ENCODE results near the gene PRR12.
"Not testable (repeated sequence)": the region's sequence is repeated elsewhere in the genome, so short reads cannot be mapped to it uniquely, and the experiment has no call there.

Gene PRR12

DNA sequence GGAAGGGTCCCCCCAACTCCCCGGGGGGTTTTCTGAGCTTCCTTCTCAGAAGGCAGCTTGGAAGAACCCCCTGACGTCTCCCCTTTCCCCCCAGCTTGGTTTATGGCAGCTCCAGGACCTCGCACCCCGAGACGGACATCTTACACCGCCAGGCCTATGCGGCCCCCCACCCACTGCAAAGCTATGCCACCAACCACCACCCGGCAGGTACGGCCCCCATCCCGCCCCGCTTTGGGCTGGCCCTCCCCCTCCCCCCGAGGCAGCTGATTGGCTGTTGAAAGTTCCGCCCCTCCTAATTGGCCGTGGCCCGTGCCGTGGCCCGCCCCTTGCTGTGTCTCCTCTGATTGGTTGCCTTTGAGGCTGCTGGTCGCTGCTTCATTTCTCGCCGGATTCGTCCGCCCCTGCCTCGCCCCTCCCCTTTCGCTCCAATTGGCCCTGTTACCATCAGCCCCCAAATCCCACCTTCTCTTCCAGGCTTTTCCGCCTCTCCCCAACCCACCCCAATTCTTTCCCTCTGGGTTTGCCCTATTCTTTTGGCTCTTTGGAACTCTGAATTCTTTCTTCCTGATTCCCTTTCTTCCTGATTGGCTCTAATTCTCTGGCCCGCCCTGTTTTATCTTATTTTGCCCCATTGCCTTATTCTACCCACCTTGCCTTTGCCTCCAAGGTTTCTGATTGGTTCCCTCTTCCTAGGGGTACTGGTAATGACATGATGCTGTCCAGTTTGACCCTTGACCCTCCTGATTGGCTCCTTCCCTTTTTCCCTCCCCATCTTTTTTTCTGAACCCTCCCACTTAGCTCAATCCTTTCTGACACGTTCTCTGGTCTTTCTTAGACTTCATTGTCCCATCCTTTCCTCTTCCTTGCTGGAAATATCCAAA is 2.5 kb downstream of the PRR12 start:
- DNase-seq, result peak; percentile 91

GRCh38 chr19:49594157-49594992 is 3.4 kb downstream of the PRR12 start:
- DNase-seq, result no peak

GRCh38 chr19:49594993-49595818 is 4.2 kb downstream of the PRR12 start:
- DNase-seq, result no peak

GRCh38 chr19:49595819-49596404 is 4.9 kb downstream of the PRR12 start:
- DNase-seq, result no peak

DNA sequence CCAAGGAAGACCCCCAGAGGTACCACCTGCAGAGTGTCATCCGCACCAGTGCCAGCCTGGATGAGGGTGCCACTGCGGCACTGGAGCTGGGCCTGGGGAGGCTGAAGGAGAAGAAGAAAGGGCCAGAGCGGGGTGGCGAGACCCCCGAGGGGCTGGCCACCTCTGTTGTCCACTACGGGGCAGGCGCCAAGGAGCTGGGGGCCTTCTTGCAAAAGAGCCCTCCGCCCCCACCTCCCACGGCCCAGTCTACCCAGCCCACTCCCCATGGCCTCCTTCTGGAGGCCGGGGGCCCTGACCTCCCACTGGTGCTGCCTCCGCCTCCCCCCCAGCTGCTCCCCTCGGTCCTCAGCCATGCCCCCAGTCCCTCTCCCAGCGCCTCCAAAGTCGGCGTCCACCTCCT is 5.4 kb downstream of the PRR12 start:
- no peak for DNase-seq

- no peak for DNase-seq
Measured at GRCh38 chr19:49596954-49597702, 6.1 kb downstream of the PRR12 start.

- DNase-seq, result no peak
Measured at GRCh38 chr19:49597703-49597974, 6.7 kb downstream of the PRR12 start.

GRCh38 chr19:49599378-49600295 is 8.7 kb downstream of the PRR12 start:
- DNase-seq, result no peak

DNA sequence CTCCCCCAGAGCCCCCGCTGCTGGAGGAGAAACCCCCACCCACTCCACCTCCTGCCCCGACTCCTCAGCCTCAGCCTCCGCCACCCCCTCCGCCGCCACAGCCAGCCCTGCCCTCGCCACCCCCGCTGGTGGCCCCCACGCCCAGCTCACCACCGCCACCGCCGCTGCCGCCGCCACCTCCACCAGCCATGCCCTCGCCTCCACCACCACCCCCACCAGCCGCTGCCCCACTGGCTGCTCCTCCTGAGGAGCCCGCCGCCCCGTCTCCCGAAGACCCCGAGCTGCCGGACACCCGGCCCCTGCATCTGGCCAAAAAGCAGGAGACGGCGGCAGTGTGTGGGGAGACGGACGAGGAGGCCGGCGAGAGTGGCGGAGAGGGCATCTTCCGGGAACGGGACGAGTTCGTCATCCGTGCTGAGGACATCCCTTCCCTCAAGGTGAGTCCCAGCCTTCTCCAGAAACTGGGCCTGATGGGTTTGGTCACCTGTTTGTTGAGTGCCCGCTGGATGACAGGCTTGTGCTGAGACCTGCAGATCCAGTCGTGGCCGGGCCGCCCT is 10.6 kb downstream of the PRR12 start:
- DNase-seq, result no peak

GRCh38 chr19:49602806-49603205 is 11.8 kb downstream of the PRR12 start:
- no peak for DNase-seq

DNA sequence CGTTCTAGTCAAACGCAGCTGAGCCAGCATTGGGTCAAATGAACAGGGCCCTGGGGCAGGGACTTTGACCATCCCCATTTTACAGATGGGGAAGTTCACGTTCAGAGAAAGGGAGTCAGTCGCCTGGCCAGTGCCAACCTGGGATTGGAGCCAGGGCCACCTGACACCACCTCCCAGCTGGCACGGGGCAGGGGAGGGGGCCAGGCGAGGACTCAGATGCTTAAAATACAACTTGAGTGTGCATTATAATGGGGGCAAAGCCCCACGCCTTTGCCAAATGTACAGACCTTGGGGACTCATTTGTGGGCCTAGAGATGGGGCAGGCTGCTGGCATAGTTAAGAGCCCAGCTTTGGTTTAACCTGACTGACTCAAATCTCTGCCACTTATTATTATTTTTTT is 14.6 kb downstream of the PRR12 start:
- no peak for DNase-seq

- DNase-seq, result no peak
Measured at GRCh38 chr19:49609499-49610092, 18.6 kb downstream of the PRR12 start.

DNA sequence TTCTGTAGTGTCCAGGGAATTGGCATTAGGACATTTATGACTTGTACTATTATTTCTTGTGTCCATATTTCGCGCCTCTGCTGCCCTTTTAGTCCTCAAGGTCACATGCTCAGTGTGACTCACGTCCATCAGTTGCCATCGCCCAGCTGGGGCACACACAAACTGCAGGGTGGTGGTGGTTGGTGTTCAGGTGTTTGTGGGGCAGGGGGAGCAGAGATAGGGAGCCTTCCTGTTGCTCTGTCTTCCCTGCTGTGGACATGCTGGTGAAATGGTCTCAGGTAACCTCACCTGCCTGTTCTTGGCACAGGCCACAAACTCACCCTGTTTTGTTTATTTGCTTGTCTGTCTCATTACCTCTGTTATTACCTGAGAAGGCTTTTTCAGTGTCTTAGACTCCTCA is 22.4 kb downstream of the PRR12 start:
- DNase-seq, result no peak

DNA sequence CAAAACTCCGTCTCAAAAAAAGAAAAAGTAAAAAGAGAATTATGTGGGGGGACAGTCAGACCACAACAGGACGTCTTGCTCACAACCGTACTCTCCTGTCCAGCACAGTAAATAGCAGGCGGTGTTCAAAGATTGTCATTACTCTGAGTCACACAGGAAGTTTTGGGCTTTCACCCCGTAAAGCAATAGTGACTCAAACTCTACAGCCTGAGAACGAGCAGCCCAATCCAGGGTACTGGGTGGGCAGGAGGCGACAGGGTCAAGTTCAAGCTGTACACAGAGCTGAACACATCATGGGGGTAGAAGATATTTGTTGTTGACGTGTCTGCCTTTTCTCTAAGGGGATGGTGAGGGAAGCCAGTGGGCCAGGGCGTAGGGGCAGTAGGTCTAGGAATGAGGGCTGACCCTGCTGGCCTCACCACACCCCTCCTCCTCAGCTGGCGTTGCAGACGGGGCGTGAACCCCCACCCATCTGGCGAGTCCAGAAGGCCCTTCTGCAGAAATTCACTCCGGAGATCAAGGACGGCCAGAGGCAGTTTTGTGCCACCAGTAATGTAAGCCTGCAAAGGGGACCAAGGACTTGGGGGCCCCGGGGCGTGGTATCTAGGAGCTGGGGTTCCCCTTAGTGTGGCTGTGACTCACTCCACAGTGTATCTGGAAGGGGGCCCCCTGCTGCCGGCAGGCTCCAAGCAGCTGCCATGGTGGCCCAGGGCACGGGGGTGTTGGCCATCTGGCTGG is 23.3 kb downstream of the PRR12 start:
- DNase-seq, result peak; percentile 69

GRCh38 chr19:49615861-49616260 is 24.9 kb downstream of the PRR12 start:
- no peak for DNase-seq

DNA sequence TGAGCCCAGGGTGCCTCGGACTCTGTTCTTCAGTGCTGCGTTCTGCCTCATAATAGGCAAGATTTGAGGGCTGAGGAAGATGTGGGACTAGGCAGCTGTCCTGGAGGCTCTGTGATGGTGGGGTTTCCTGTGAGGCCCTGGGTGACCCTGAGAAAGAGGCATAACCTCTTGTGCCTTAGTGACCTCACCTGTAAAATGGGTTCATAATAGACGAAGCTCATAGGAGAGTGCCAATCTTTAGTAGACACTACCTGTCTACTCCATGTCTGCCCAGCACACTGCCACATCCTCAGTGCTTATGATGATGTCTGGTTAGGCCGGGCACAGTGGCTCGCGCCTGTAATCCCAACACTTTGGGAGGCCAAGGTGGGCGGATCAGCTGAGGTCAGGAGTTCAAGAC is 25.6 kb downstream of the PRR12 start:
- DNase-seq, result no peak

DNA sequence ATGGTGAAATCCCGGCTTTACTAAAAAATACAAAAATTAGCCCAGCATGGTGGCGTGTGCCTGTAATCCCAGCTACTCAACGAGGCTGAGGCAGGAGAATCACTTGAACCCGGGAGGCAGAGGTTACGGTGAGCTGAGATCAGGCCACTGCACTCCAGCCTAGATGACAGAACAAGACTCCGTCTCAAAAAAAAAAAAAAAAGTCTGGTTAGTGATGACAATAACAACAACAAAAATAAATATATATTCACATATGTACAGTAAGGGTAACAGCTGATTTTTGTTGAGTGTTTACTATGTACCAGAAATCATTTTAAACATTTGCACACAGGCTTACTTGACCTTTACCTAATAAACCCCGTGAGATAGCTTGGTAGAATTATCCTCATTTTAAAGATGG is 26.0 kb downstream of the PRR12 start:
- DNase-seq, result no peak

DNA sequence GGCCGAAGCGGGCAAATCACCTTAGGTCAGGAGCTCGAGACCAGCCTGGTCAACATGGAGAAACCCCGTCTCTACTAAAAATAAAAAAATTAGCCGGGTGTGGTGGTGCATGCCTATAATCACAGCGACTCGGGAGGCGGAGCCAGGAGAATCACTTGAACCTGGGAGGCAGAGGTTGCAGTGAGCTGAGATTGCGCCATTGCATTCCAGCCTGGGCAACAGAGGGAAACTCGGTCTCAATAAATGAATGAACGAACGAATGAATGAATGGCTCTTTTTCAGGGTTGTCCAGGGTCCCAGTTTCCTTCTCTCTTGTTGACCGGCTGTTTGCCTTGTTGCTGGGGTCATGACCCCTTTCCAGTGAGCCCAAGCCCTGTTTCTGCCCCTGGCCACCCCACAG is 26.9 kb downstream of the PRR12 start:
- not testable (repeated sequence) for DNase-seq

All from MV-4-11 (cell line).